H1 (cell line): Measurements from ENCODE around the gene MYBPC1. TPM values are rescaled to one million over a fixed set of nuclear protein-coding genes. Genes with fewer than 3 reads are reported as not detected.
"Not testable (repeated sequence)": the region's sequence is repeated elsewhere in the genome, so short reads cannot be mapped to it uniquely, and the experiment has no call there.

Experiments used
- CTCF ChIA-PET: fragments of 300-600 bp; sonication (Branson Sonifier 250); formaldehyde crosslinking; loops from one replicate; lab custom pipeline; 2021; ENCODE audit not compliant: partially characterized antibody; lab: Charles Lee
- POLR2A ChIA-PET: fragments of 300-600 bp; sonication (Branson Sonifier 250); formaldehyde crosslinking; loops from one replicate; lab custom pipeline; 2021; ENCODE audit warnings: inconsistent platforms; ENCODE audit not compliant: partially characterized antibody; lab: Charles Lee
- DNase-seq, 2 experiments: peaks; one replicate each; pipeline versions ENCODE4 v3.0.0 to v3.0.0-alpha.2; 2010 to 2022; ENCODE audit warnings: low spot score in 2 of 2, low read depth in 1 of 2, mixed read lengths in 1 of 2
- FAIRE-seq: peaks from 2 replicates; lab custom pipeline; 2011; peaks lifted over from hg19 to GRCh38; lab: Jason Lieb, UNC
- H2AFZ ChIP-seq: 2 replicates; pipeline ENCODE4 v1.8.1; 2012; ENCODE audit warnings: low read length, inconsistent platforms
- H2AK5ac ChIP-seq: 2 replicates; pipeline ENCODE4 v1.6.1; 2013; ENCODE audit warnings: low read depth, low read length
- H2BK120ac ChIP-seq: replicated peaks from 2 replicates; pipeline ENCODE3; 2013; ENCODE audit warnings: low read depth, low read length, inconsistent platforms
- H2BK12ac ChIP-seq: 2 replicates; pipeline ENCODE4 v1.6.1; 2013; ENCODE audit warnings: low read depth, low read length
- H2BK15ac ChIP-seq: 2 replicates; pipeline ENCODE4 v1.6.1; 2013; ENCODE audit warnings: low read length
- H2BK20ac ChIP-seq: 2 replicates; pipeline ENCODE4 v1.6.1; 2013; ENCODE audit warnings: low read length
- H2BK5ac ChIP-seq: 2 replicates; pipeline ENCODE4 v1.6.1; 2013; ENCODE audit warnings: low read depth, low read length
- H3K14ac ChIP-seq: 2 replicates; pipeline ENCODE4 v1.6.1; 2013; ENCODE audit warnings: inconsistent platforms; ENCODE audit not compliant: insufficient read length
- H3K18ac ChIP-seq: 2 replicates; pipeline ENCODE4 v1.6.1; 2013; ENCODE audit warnings: low read length; ENCODE audit errors: extremely low read depth
- H3K23ac ChIP-seq: 2 replicates; pipeline ENCODE4 v1.6.1; 2013; ENCODE audit warnings: inconsistent platforms; ENCODE audit not compliant: insufficient read length
- H3K23me2 ChIP-seq: 2 replicates; pipeline ENCODE4 v1.6.1; 2013; ENCODE audit warnings: low read depth, low read length
- H3K27ac ChIP-seq: 2 replicates; pipeline ENCODE4 v1.6.1; 2011; ENCODE audit warnings: low read depth, low read length, inconsistent platforms
- H3K27me3 ChIP-seq, 4 experiments: replicated peaks in 1 of 4; 1 replicate in 1 of 4; 2 replicates in 3 of 4; pipeline versions ENCODE4 v1.6.1 to v1.8.1; 2011 to 2013; ENCODE audit warnings: low read length in 3 of 4, mild to moderate bottlenecking in 3 of 4, inconsistent platforms in 2 of 4, mixed read lengths in 2 of 4, moderate library complexity in 1 of 4; ENCODE audit not compliant: control insufficient read depth in 3 of 4, insufficient read depth in 3 of 4; ENCODE audit errors: extremely low read depth in 1 of 4
- H3K36me3 ChIP-seq, 4 experiments: 2 replicates each; pipeline versions ENCODE4 v1.6.1 to v1.8.1; 2011 to 2013; ENCODE audit warnings: mild to moderate bottlenecking in 4 of 4, low read length in 3 of 4, moderate library complexity in 2 of 4, control low read depth in 1 of 4, inconsistent platforms in 1 of 4; ENCODE audit not compliant: insufficient read depth in 4 of 4, control insufficient read depth in 2 of 4
- H3K4ac ChIP-seq: replicated peaks from 2 replicates; pipeline ENCODE3; 2013; ENCODE audit warnings: low read length, low read depth, mixed read lengths, inconsistent platforms; ENCODE audit not compliant: insufficient read length
- H3K4me1 ChIP-seq, 4 experiments: replicated peaks in 1 of 4; 1 replicate in 1 of 4; 2 replicates in 3 of 4; pipeline versions ENCODE4 v1.6.1 to v1.8.1; 2011 to 2013; ENCODE audit warnings: low read length in 3 of 4, inconsistent platforms in 2 of 4, mixed read lengths in 1 of 4; ENCODE audit not compliant: insufficient read depth in 4 of 4, control insufficient read depth in 3 of 4
- H3K4me2 ChIP-seq, 2 experiments: 2 replicates each; pipeline versions ENCODE4 v1.6.1 to v1.8.1; 2011 to 2013; ENCODE audit warnings: low read depth in 2 of 2, low read length in 2 of 2, control low read depth in 1 of 2, inconsistent platforms in 1 of 2, mild to moderate bottlenecking in 1 of 2; ENCODE audit not compliant: insufficient read depth in 1 of 2
- H3K4me3 ChIP-seq, 4 experiments: fragments of 200-600, 300-600 bp in 1 of 4; sonication (generic), shearing (Covaris generic), sonication (Bioruptor Twin) in 1 of 4; 2 replicates each; pipeline versions ENCODE4 v1.5.1 to v1.8.1; 2011 to 2016; ENCODE audit warnings: low read length in 4 of 4, low read depth in 3 of 4, control low read depth in 2 of 4, inconsistent platforms in 2 of 4, mild to moderate bottlenecking in 2 of 4, mixed read lengths in 1 of 4, moderate library complexity in 1 of 4; ENCODE audit not compliant: insufficient read depth in 2 of 4; ENCODE audit errors: extremely low read depth in 1 of 4
- H3K56ac ChIP-seq: replicated peaks from 2 replicates; pipeline ENCODE3; 2013; ENCODE audit warnings: low read depth, mild to moderate bottlenecking, mixed read lengths, low read length, inconsistent platforms; ENCODE audit not compliant: insufficient read length
- H3K79me1 ChIP-seq: 2 replicates; pipeline ENCODE4 v1.6.1; 2013; ENCODE audit warnings: low read depth, low read length, control low read depth
- H3K79me2 ChIP-seq, 2 experiments: 2 replicates each; pipeline versions ENCODE4 v1.6.1 to v1.8.1; 2012 to 2013; ENCODE audit warnings: low read length in 2 of 2, mild to moderate bottlenecking in 2 of 2, inconsistent platforms in 1 of 2; ENCODE audit not compliant: insufficient read depth in 2 of 2, control insufficient read depth in 1 of 2
- H3K9ac ChIP-seq, 4 experiments: replicated peaks in 1 of 4; 1 replicate in 1 of 4; 2 replicates in 3 of 4; pipeline versions ENCODE4 v1.6.1 to v1.8.1; 2011 to 2013; ENCODE audit warnings: low read depth in 3 of 4, low read length in 3 of 4, control low read depth in 2 of 4, mild to moderate bottlenecking in 2 of 4, moderate library complexity in 2 of 4, inconsistent platforms in 1 of 4; ENCODE audit errors: extremely low read depth in 1 of 4
- H3K9me3 ChIP-seq, 2 experiments: 2 replicates each; pipeline versions ENCODE4 v1.6.1 to v1.8.1; 2012 to 2013; ENCODE audit warnings: mild to moderate bottlenecking in 2 of 2, moderate library complexity in 2 of 2, control low read depth in 1 of 2, inconsistent platforms in 1 of 2, low read depth in 1 of 2, low read length in 1 of 2, mixed read lengths in 1 of 2; ENCODE audit not compliant: insufficient read depth in 2 of 2
- H4K20me1 ChIP-seq, 2 experiments: replicated peaks in 1 of 2; 2 replicates each; pipeline versions ENCODE3 to v1.8.1; 2011 to 2013; ENCODE audit warnings: inconsistent platforms in 2 of 2, low read length in 2 of 2, mild to moderate bottlenecking in 1 of 2; ENCODE audit not compliant: insufficient read depth in 2 of 2, control insufficient read depth in 1 of 2
- H4K5ac ChIP-seq: 2 replicates; pipeline ENCODE4 v1.6.1; 2013; ENCODE audit warnings: low read length, low read depth, mixed read lengths, inconsistent platforms; ENCODE audit not compliant: insufficient read length
- H4K8ac ChIP-seq: 2 replicates; pipeline ENCODE4 v1.8.0; 2013; ENCODE audit warnings: mild to moderate bottlenecking, moderate library complexity, low read length, inconsistent platforms; ENCODE audit not compliant: insufficient read depth; ENCODE audit errors: extremely low read depth
- H4K91ac ChIP-seq: replicated peaks from 2 replicates; pipeline ENCODE3; 2013; ENCODE audit warnings: low read length, mixed read lengths, inconsistent platforms; ENCODE audit not compliant: insufficient read length
- WGBS, 2 experiments: shearing (Covaris generic) in 1 of 2; methylation state at CpG; one replicate each; pipeline versions ENCODE4 v1.1.6 to v1.1.7; 2013 to 2015; ENCODE audit warnings: low lambda C conversion rate in 2 of 2, mixed read lengths in 2 of 2, inconsistent platforms in 1 of 2, low coverage in 1 of 2, missing lambda C conversion rate in 1 of 2; ENCODE audit not compliant: insufficient replicate concordance in 2 of 2, insufficient coverage in 1 of 2, insufficient read length in 1 of 2; ENCODE audit errors: extremely low coverage in 1 of 2, missing lambda C conversion rate in 1 of 2; 5-methylcytosine and 5-hydroxymethylcytosine counted together
- polyA plus RNA-seq, 7 experiments: library from polyadenylated mRNA; depleted of rRNA in 3 of 7; stranded (reverse) in 5 of 7; unstranded in 2 of 7; fragments of >200 nt in 5 of 7; fragments of 200-250 nt in 2 of 7; gene quantifications; 1 replicate in 5 of 7; 2 replicates in 1 of 7; 4 replicates in 1 of 7; pipeline versions ENCODE4 v1.2.1 to v1.2.3, GENCODE V29; 2011 to 2013; ENCODE audit warnings: missing spikeins in 2 of 7, mixed read lengths in 2 of 7
- total RNA-seq: library from RNA; stranded (reverse); fragmentation: NEBNext Ultra II Directional; extraction: Animal tissue kit (Norgen Biotek cat#: 25700); gene quantifications from 2 replicates; pipeline ENCODE4 v1.2.1, GENCODE V29; 2021

Gene MYBPC1
- total and polyA plus RNA-seq, 2 of the 8 experiments (the other 6 are each of a cell fraction or from before 2014, with no cell fraction given): not detected

GRCh38 chr12:101558726-101559125 lies 36.0 kb upstream of the MYBPC1 start:
- H3K9ac ChIP-seq, H3K18ac ChIP-seq, FAIRE-seq, H3K14ac ChIP-seq, H3K79me2 ChIP-seq, H2AK5ac ChIP-seq, DNase-seq, H2BK120ac ChIP-seq, H2BK15ac ChIP-seq, H2BK12ac ChIP-seq, H3K36me3 ChIP-seq, H3K4ac ChIP-seq, H3K79me1 ChIP-seq, H2AFZ ChIP-seq, H3K23ac ChIP-seq, H3K4me3 ChIP-seq, H2BK5ac ChIP-seq, H3K27ac ChIP-seq, CTCF ChIA-PET, H3K9me3 ChIP-seq, H4K91ac ChIP-seq, H3K4me2 ChIP-seq, H3K27me3 ChIP-seq, H3K56ac ChIP-seq, H4K5ac ChIP-seq, H3K4me1 ChIP-seq, H4K8ac ChIP-seq, H3K23me2 ChIP-seq, H4K20me1 ChIP-seq, H2BK20ac ChIP-seq: not testable (repeated sequence)
- WGBS, 2 experiments: 99% methylated on average over 7 of the region's 7 CpGs; no CpG with 5 or more reads in 1 of the 2 experiments
- POLR2A ChIA-PET: interaction anchor here (0.6 kb wide), 1 partner anchor 12 kb away, joined by 4 read pairs; no protein-coding TSS in a partner anchor
